ENCODE data around the gene METTL4. TPM values are rescaled to one million over a fixed set of nuclear protein-coding genes. Genes with fewer than 3 reads are reported as not detected.

METTL4 gene
- total and polyA plus RNA-seq, 2 experiments from 2014 or later = 7.6 to 16.0 TPM

DNA sequence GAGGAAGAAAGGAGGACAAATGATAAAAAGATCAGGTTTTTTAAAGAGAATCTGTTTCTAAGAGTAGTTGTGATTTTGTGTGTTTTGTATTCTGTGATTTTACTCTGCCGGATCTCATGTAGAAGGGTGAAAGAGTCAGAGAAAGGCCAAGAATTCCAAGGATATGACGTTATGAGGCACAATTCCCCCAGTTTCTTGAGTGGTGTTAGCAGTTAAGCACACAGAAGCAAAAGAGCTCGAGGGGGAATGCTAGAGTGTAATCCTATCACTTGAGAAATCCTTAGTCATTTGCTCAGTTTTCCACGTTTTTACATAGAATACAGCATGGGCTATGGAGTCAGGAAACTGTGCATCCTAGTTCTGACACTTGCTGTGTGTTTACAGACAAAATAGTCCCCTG lies 34.8 kb downstream of the METTL4 start:
- DNase-seq (ENCODE audit: low spot score) = peak; percentile 44
- Histone ChIP-seq H3K4me3 (no peak overlapping the region), H3K9me2 (replicated peaks; ENCODE audit: insufficient read depth) (no peaks in the 10 kb centered on the region), H3K4me2 (peak overlapping the region; percentile 3), H3K4me1 (ENCODE audit: insufficient read depth) (peaks cover 13% of the 10 kb centered on the region), H3K36me3 (replicated peaks; ENCODE audit: insufficient read depth, low read depth) (no peaks in the 10 kb centered on the region), H3K27me3 (no peaks in the 10 kb centered on the region), H3K27ac (peak overlapping the region; percentile 62), H3K9me3 (ENCODE audit: low read depth) (no peaks in the 10 kb centered on the region), H4K20me1 (ENCODE audit: insufficient read depth, poor library complexity, severe bottlenecking) (no peaks in the 10 kb centered on the region), H3K79me2 (no peaks in the 10 kb centered on the region), H2AFZ (no peak overlapping the region)
- TF ChIP-seq CTCF (IDR thresholded peaks at IDR 0.05; ENCODE audit: poor library complexity) (no peak), EZH2 (IDR thresholded peaks at IDR 0.05; ENCODE audit: borderline replicate concordance) (no peak)
- 50% methylated on average over 4 of the region's 4 CpGs for WGBS (ENCODE audit: low lambda C conversion rate, missing lambda C conversion rate)

DNA sequence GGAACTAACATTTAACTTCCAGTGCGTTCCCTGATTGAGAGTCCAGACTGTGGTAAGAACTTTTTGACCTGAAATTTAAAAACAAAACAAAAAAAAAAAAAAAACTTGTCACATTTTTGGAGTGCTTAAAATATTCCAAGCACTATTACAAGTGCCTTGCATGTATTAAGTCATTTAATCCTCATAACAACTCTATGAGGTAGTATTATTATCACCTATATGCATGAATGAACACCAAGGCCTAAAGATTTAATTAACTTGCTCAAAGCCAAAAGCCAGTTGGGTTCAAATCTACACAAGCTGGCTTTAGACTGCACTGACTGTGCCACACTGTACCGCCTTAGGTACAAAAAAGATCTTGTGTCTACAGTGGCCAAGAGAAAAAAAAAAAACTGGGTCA lies 35.2 kb downstream of the METTL4 start:
- H3K27ac ChIP-seq = peak overlapping the region; percentile 62
- no peaks in the 10 kb centered on the region for H3K9me2 ChIP-seq (replicated peaks; ENCODE audit: insufficient read depth)
- H3K9me3 ChIP-seq (ENCODE audit: low read depth) = no peaks in the 10 kb centered on the region
- H3K4me2 ChIP-seq = no peak overlapping the region
- H3K4me3 ChIP-seq = no peak overlapping the region
- H2AFZ ChIP-seq = no peak overlapping the region
- H3K4me1 ChIP-seq (ENCODE audit: insufficient read depth) = peaks cover 13% of the 10 kb centered on the region
- H3K27me3 ChIP-seq = no peaks in the 10 kb centered on the region
- no peaks in the 10 kb centered on the region for H3K36me3 ChIP-seq (replicated peaks; ENCODE audit: insufficient read depth, low read depth)
- H4K20me1 ChIP-seq (ENCODE audit: insufficient read depth, poor library complexity, severe bottlenecking) = no peaks in the 10 kb centered on the region
- no peaks in the 10 kb centered on the region for H3K79me2 ChIP-seq
- DNase-seq (ENCODE audit: low spot score) = no peak
- WGBS (ENCODE audit: low lambda C conversion rate, missing lambda C conversion rate) = 98% methylated on average over 2 of the region's 2 CpGs
- TF ChIP-seq EZH2 (IDR thresholded peaks at IDR 0.05; ENCODE audit: borderline replicate concordance) (no peak), EZH2phosphoT487 (IDR thresholded peaks at IDR 0.05; ENCODE audit: low read depth, severe bottlenecking, unreplicated experiment) (no peak), CTCF (IDR thresholded peaks at IDR 0.05; ENCODE audit: poor library complexity) (no peak)

DNA sequence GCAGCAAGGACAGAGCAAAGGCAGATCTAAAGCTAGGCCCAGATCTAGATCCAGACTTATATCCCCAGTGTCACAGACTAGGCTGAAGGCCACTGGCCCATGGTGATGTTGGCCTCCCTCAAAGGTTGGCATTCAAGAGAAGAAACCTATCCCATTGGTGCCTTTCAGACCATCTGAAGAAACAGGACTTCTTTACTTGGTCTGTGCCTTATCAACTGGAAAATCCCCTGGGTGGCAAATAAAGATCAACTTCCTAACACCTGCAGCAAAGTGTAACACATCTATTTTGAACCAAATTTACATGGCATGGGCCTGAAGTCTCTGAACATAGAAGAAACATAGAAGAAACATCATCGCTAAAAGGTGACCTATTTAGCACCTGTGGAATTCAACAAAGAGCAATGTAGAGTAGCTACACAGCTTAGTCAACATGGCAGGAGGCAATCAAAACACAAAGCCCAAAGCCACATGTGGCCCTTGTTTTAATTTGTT lies 35.8 kb downstream of the METTL4 start:
- H3K27me3 ChIP-seq = no peaks in the 10 kb centered on the region
- no peak for TF ChIP-seq EZH2phosphoT487 (IDR thresholded peaks at IDR 0.05; ENCODE audit: low read depth, severe bottlenecking, unreplicated experiment)
- TF ChIP-seq EZH2 (IDR thresholded peaks at IDR 0.05; ENCODE audit: borderline replicate concordance) = no peak
- no peak for TF ChIP-seq CTCF (IDR thresholded peaks at IDR 0.05; ENCODE audit: poor library complexity)
- no peak for DNase-seq (ENCODE audit: low spot score)

GRCh38 chr18:2534906-2535305 lies 36.4 kb downstream of the METTL4 start:
- 100% methylated on average over 1 of the region's 1 CpG for WGBS (ENCODE audit: low lambda C conversion rate, missing lambda C conversion rate)
- DNase-seq (ENCODE audit: low spot score) = no peak
- TF ChIP-seq EZH2phosphoT487 (IDR thresholded peaks at IDR 0.05; ENCODE audit: low read depth, severe bottlenecking, unreplicated experiment) (no peak), EZH2 (IDR thresholded peaks at IDR 0.05; ENCODE audit: borderline replicate concordance) (no peak), CTCF (IDR thresholded peaks at IDR 0.05; ENCODE audit: poor library complexity) (no peak)

More for the DNA sequence above, 35.8 kb downstream of the METTL4 start:
- Histone ChIP-seq H2AFZ (no peak overlapping the region), H3K79me2 (no peaks in the 10 kb centered on the region), H3K36me3 (replicated peaks; ENCODE audit: insufficient read depth, low read depth) (no peaks in the 10 kb centered on the region), H3K9me2 (replicated peaks; ENCODE audit: insufficient read depth) (no peaks in the 10 kb centered on the region), H3K4me1 (ENCODE audit: insufficient read depth) (peaks cover 13% of the 10 kb centered on the region), H4K20me1 (ENCODE audit: insufficient read depth, poor library complexity, severe bottlenecking) (no peaks in the 10 kb centered on the region), H3K4me2 (no peak overlapping the region), H3K4me3 (no peak overlapping the region), H3K9me3 (ENCODE audit: low read depth) (no peaks in the 10 kb centered on the region), H3K27ac (no peak overlapping the region)
- WGBS (ENCODE audit: low lambda C conversion rate, missing lambda C conversion rate) = 94% methylated on average over 1 of the region's 1 CpG

More at GRCh38 chr18:2534906-2535305, 36.4 kb downstream of the METTL4 start:
- Histone ChIP-seq H3K27me3 (no peaks in the 10 kb centered on the region), H3K4me3 (no peak overlapping the region), H3K9me2 (replicated peaks; ENCODE audit: insufficient read depth) (no peaks in the 10 kb centered on the region), H3K9me3 (ENCODE audit: low read depth) (no peaks in the 10 kb centered on the region), H3K79me2 (no peaks in the 10 kb centered on the region), H2AFZ (no peak overlapping the region), H3K4me1 (ENCODE audit: insufficient read depth) (peaks cover 13% of the 10 kb centered on the region), H3K36me3 (replicated peaks; ENCODE audit: insufficient read depth, low read depth) (no peaks in the 10 kb centered on the region), H3K4me2 (no peak overlapping the region), H4K20me1 (ENCODE audit: insufficient read depth, poor library complexity, severe bottlenecking) (no peaks in the 10 kb centered on the region), H3K27ac (no peak overlapping the region)
